GM12891 (cell line): Measurements from ENCODE around the gene PCED1B.
A peak's percentile ranks its signal among the peaks of the same experiment; 100 is the strongest.

ENCODE experiments used
- DNase-seq: peaks from one replicate; pipeline ENCODE4 v3.0.0; 2011; ENCODE audit warnings: low spot score; ENCODE audit not compliant: insufficient read length
- FAIRE-seq: peaks from 2 replicates; lab custom pipeline; 2011; peaks lifted over from hg19 to GRCh38; lab: Jason Lieb, UNC
- PAX5 ChIP-seq: IDR thresholded peaks from 2 replicates; pipeline ENCODE4 v1.6.1; 2011; ENCODE audit warnings: low read length, moderate library complexity, mild to moderate bottlenecking; ENCODE audit not compliant: insufficient read depth, severe bottlenecking
- POLR2A ChIP-seq: IDR thresholded peaks from 2 replicates; pipeline ENCODE4 v1.6.1; 2011; ENCODE audit warnings: low read depth, low read length, control low read depth
- POLR2AphosphoS5 ChIP-seq: IDR thresholded peaks from 2 replicates; pipeline ENCODE4 v1.6.1; 2011; ENCODE audit warnings: low read depth, low read length, control low read depth
- POU2F2 ChIP-seq: IDR thresholded peaks from 2 replicates; pipeline ENCODE4 v1.6.1; 2011; ENCODE audit warnings: low read depth, mild to moderate bottlenecking, control low read depth, low read length, moderate library complexity
- SPI1 ChIP-seq: IDR thresholded peaks from 2 replicates; pipeline ENCODE4 v1.6.1; 2011; ENCODE audit warnings: low read depth, low read length, control low read depth
- TAF1 ChIP-seq: IDR thresholded peaks from 2 replicates; pipeline ENCODE4 v1.6.1; 2011; ENCODE audit warnings: low read depth, low read length, control low read depth

The PCED1B gene

GRCh38 chr12:47268501-47269454 is 189.4 kb downstream of the PCED1B start:
- TF ChIP-seq POU2F2 (peak; percentile 20; the same call in 1 of the 2 replicates), PAX5 (no peak), SPI1 (peak; percentile 78)
- FAIRE-seq (no peak), DNase-seq (no peak)

GRCh38 chr12:47269916-47270315 is 190.5 kb downstream of the PCED1B start:
- no peak for TF ChIP-seq PAX5
- no peak for TF ChIP-seq SPI1
- no peak for TF ChIP-seq TAF1
- TF ChIP-seq POLR2AphosphoS5 = no peak
- TF ChIP-seq POLR2A = no peak
- no peak for TF ChIP-seq POU2F2
- DNase-seq (no peak), FAIRE-seq (no peak)

- TF ChIP-seq POLR2AphosphoS5 = no peak
- TF ChIP-seq PAX5 = no peak
- TF ChIP-seq TAF1 = no peak
- no peak for TF ChIP-seq POU2F2
- no peak for TF ChIP-seq POLR2A
- TF ChIP-seq SPI1 = no peak
- DNase-seq (no peak), FAIRE-seq (no peak)
These were observed 191.6 kb downstream of the PCED1B start for GRCh38 chr12:47270782-47271664.

GRCh38 chr12:47271800-47272239 is 192.4 kb downstream of the PCED1B start:
- DNase-seq = no peak
- TF ChIP-seq POLR2A (no peak), PAX5 (no peak), POU2F2 (no peak), POLR2AphosphoS5 (no peak), TAF1 (no peak), SPI1 (no peak)
- FAIRE-seq = no peak

GRCh38 chr12:47272412-47273190 is 193.2 kb downstream of the PCED1B start:
- DNase-seq (no peak), FAIRE-seq (no peak)
- TF ChIP-seq PAX5 = no peak
- TF ChIP-seq POLR2A = no peak
- TF ChIP-seq SPI1 = no peak
- TF ChIP-seq TAF1 = no peak
- TF ChIP-seq POLR2AphosphoS5 = no peak
- no peak for TF ChIP-seq POU2F2

- no peak for FAIRE-seq
- no peak for TF ChIP-seq POLR2A
- no peak for TF ChIP-seq TAF1
- no peak for TF ChIP-seq SPI1
- TF ChIP-seq POU2F2 = no peak
- no peak for TF ChIP-seq POLR2AphosphoS5
- no peak for TF ChIP-seq PAX5
- DNase-seq = no peak
These were observed 193.8 kb downstream of the PCED1B start for GRCh38 chr12:47273191-47273626.

GRCh38 chr12:47274760-47275159 is 195.3 kb downstream of the PCED1B start:
- TF ChIP-seq TAF1 = no peak
- peak; percentile 39; the same call in 1 of the 2 replicates for TF ChIP-seq SPI1
- no peak for TF ChIP-seq POLR2AphosphoS5
- no peak for DNase-seq
- FAIRE-seq = no peak

- FAIRE-seq (no peak), DNase-seq (no peak)
- TF ChIP-seq TAF1 = no peak
- no peak for TF ChIP-seq SPI1
- no peak for TF ChIP-seq POU2F2
- TF ChIP-seq PAX5 = no peak
- TF ChIP-seq POLR2AphosphoS5 = no peak
These were observed 196.8 kb downstream of the PCED1B start for GRCh38 chr12:47276253-47276620.

- no peak for FAIRE-seq
- TF ChIP-seq POU2F2 = no peak
- no peak for TF ChIP-seq TAF1
- no peak for TF ChIP-seq POLR2A
- TF ChIP-seq PAX5 = no peak
- DNase-seq = peak; percentile 20
These were observed 197.3 kb downstream of the PCED1B start for GRCh38 chr12:47276621-47277309.
